ENCODE data around the gene POMT1. TPM values are rescaled to one million over a fixed set of nuclear protein-coding genes. Genes with fewer than 3 reads are reported as not detected.
"Not testable (repeated sequence)": the region's sequence is repeated elsewhere in the genome, so short reads cannot be mapped to it uniquely, and the experiment has no call there.

POMT1 gene
- total RNA-seq, 1 donor from 2014 or later, result 29.8 TPM

DNA sequence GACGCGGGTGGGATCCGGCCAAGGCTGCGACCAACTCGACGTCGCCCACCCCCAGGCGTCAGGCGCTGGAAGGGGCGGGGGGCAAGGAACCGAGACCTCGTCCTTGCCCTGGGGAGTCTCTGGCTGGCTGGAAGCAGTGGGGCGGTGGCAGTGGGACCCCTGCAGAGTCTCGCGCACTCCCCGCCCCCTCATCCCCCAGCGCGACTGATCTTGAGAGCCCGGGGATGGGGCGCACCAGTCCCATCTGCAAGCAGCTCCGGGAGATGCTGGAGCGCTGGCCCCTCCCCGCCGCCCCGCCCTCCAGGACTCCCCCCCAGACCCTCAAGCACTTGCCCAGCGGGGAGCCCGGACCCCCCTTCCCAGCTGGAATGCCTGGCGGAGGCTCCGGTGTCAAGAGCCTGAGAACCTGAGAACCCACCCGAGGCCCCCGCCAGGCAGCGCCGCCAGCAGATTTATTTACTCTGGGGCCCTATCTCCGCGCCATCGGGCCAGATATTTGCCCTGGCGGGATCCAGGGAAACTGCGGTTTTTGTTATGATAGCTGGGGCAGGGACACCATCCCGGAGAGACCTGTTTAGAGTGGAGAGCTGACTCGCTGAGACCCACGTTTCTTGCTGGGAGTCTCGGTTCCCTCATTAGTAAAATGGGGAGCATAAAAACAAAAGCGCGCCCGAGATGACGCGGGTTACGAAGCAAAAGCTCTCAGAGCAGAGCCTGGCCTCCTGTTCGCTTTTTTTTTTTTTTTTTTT, 43.8 kb downstream of the POMT1 start:
- TF ChIP-seq, protein P1, sequence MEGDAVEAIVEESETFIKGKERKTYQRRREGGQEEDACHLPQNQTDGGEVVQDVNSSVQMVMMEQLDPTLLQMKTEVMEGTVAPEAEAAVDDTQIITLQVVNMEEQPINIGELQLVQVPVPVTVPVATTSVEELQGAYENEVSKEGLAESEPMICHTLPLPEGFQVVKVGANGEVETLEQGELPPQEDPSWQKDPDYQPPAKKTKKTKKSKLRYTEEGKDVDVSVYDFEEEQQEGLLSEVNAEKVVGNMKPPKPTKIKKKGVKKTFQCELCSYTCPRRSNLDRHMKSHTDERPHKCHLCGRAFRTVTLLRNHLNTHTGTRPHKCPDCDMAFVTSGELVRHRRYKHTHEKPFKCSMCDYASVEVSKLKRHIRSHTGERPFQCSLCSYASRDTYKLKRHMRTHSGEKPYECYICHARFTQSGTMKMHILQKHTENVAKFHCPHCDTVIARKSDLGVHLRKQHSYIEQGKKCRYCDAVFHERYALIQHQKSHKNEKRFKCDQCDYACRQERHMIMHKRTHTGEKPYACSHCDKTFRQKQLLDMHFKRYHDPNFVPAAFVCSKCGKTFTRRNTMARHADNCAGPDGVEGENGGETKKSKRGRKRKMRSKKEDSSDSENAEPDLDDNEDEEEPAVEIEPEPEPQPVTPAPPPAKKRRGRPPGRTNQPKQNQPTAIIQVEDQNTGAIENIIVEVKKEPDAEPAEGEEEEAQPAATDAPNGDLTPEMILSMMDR (IDR thresholded peaks at IDR 0.05), result no peak
- peaks cover 5% of the 10 kb centered on the region for H3K36me3 Mint-ChIP-seq (ENCODE audit: low read depth)
- H3K9me3 Mint-ChIP-seq, result peaks cover 20% of the 10 kb centered on the region
- intact Hi-C loops (cut with micrococcal nuclease), result no loop called here
- ChIA-PET POLR2A (interaction anchor here (0.6 to 0.7 kb wide), 2 partner anchors 15 to 39 kb away, joined by 4 to 7 read pairs; no protein-coding TSS in a partner anchor), CTCF (no interaction called here)
- DNase-seq, result no peak
- ATAC-seq (ENCODE audit: low read depth), result peak; percentile 18
- H3K4me1 Mint-ChIP-seq, result peaks cover 10% of the 10 kb centered on the region
- peaks cover 46% of the 10 kb centered on the region for H3K27me3 Mint-ChIP-seq
- H3K4me3 Mint-ChIP-seq, result peak overlapping the region; percentile 55
- H3K27ac Mint-ChIP-seq, result no peak overlapping the region

DNA sequence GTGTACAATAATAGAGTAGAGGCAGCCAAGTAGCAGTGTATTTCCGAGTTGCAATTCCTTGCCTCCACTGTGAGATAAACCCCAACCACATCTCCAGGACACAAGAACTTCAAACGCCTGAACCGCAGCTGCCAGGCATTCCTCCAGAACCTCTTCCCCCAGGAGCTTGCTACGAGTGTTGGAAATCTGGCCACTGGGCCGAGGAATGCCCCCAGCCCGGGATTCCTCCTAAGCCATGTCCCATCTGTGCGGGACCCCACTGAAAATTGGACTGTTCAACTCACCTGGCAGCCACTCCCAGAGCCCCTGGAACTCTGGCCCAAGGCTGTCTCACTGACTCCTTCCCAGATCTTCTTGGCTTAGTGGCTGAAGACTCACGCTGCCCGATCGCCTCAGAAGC, 46.5 kb downstream of the POMT1 start:
- ATAC-seq (ENCODE audit: low read depth); H3K4me1 Mint-ChIP-seq; CTCF ChIA-PET; H3K4me3 Mint-ChIP-seq; H3K36me3 Mint-ChIP-seq (ENCODE audit: low read depth); intact Hi-C loops (cut with micrococcal nuclease); DNase-seq; POLR2A ChIA-PET; H3K27ac Mint-ChIP-seq: not testable (repeated sequence)
- peaks cover 13% of the 10 kb centered on the region for H3K9me3 Mint-ChIP-seq
- peaks cover 64% of the 10 kb centered on the region for H3K27me3 Mint-ChIP-seq

DNA sequence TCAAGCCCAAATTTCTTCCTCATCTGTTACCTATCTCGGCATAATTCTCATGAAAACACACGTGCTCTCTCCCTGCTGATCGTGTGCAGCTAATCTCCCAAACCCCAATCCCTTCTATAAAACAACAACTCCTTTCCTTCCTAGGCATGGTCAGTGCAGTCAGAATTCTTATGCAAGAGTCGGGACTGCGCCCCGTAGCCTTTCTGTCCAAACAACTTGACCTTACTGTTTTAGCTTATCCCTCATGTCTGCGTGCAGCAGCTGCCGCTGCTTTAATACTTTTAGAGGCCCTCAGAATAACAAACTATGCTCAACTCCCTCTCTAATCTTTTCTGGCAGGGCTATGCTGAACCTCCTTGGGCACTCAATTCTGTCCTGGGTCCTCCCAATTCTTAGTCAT, 47.7 kb downstream of the POMT1 start:
- intact Hi-C loops (cut with micrococcal nuclease); CTCF ChIA-PET; H3K4me1 Mint-ChIP-seq: not testable (repeated sequence)

DNA sequence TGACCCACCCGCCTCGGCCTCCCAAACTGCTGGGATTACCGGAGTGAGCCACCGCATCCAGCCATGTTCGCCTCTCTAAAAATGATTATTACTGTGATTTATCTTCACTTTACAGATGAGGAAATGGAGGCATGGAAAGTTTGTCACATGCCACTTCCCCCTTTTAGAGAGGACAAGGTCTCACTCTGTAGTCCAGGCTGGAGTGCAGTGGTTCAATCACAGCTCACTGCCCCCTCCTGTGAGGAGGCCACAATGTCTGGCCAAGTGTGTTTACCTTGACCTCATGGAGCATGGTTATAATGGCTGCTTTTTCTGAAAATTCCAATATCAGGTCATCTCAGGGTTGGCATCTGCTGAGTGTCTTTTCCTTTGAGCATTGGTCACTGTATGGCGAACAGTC, 49.3 kb downstream of the POMT1 start:
- H3K27me3 Mint-ChIP-seq, result peaks cover 68% of the 10 kb centered on the region
- ATAC-seq (ENCODE audit: low read depth) (no peak), DNase-seq (no peak)
- intact Hi-C loops (cut with micrococcal nuclease), result no loop called here
- ChIA-PET POLR2A (no interaction called here), CTCF (no interaction called here)
- no peaks in the 10 kb centered on the region for H3K36me3 Mint-ChIP-seq (ENCODE audit: low read depth)
- peaks cover 4% of the 10 kb centered on the region for H3K4me1 Mint-ChIP-seq
- TF ChIP-seq, protein P1 (IDR thresholded peaks at IDR 0.05), result no peak
- no peak overlapping the region for H3K27ac Mint-ChIP-seq
- peaks cover 10% of the 10 kb centered on the region for H3K9me3 Mint-ChIP-seq
- no peak overlapping the region for H3K4me3 Mint-ChIP-seq

More for the DNA sequence above, 47.7 kb downstream of the POMT1 start:
- POLR2A ChIA-PET; H3K27ac Mint-ChIP-seq; DNase-seq; H3K36me3 Mint-ChIP-seq (ENCODE audit: low read depth); ATAC-seq (ENCODE audit: low read depth); H3K4me3 Mint-ChIP-seq; H3K9me3 Mint-ChIP-seq: not testable (repeated sequence)
- peaks cover 65% of the 10 kb centered on the region for H3K27me3 Mint-ChIP-seq

DNA sequence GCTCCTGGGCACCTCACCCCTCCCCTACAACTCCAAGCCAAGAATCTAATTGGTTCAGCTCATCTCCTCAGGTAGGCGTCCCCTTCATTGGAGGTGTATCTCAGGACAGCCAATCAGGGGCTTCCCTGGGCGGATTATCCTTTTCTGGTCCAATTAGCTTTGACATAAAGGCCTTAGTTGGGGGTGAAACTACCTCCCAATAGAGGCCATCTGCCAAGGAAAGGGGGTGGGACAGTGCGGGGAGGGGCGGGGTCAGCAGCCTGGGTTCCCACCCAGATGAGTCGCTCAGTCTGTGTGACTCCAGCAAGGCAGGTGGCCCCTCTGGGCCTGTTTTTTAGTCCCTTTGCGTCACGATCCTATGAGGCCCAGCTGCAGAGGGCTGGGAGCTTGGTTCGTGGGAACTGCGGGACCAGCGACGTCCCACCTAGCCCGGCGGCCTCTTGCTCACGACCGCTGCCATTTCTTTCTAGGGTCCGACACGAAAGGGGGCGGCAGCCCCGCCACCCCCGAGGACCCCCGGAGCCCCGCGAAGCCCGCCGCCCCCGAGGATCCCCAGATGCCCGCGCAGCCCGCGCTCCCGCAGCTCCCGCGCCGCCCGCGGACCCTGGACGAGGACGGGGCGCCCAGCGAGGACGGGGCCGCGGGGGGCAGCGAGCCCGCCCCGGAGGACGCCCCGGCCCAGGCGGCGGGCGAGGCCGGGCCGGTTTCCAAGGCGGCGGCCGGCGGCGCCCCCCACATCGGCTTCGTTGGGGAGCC, 51.5 kb downstream of the POMT1 start:
- intact Hi-C loops (cut with micrococcal nuclease), result no loop called here
- DNase-seq, result no peak
- no peaks in the 10 kb centered on the region for H3K9me3 Mint-ChIP-seq
- peaks cover 46% of the 10 kb centered on the region for H3K27me3 Mint-ChIP-seq
- no peak overlapping the region for H3K27ac Mint-ChIP-seq
- H3K4me1 Mint-ChIP-seq, result no peaks in the 10 kb centered on the region
- CTCF ChIA-PET, result no interaction called here
- POLR2A ChIA-PET, result interaction anchor here (1.0 kb wide), 1 partner anchor 68 kb away, joined by 6 read pairs; no protein-coding TSS in a partner anchor
- TF ChIP-seq, protein P1 (IDR thresholded peaks at IDR 0.05), result no peak
- no peak overlapping the region for H3K4me3 Mint-ChIP-seq
- H3K36me3 Mint-ChIP-seq (ENCODE audit: low read depth), result no peaks in the 10 kb centered on the region
- no peak for ATAC-seq (ENCODE audit: low read depth)

DNA sequence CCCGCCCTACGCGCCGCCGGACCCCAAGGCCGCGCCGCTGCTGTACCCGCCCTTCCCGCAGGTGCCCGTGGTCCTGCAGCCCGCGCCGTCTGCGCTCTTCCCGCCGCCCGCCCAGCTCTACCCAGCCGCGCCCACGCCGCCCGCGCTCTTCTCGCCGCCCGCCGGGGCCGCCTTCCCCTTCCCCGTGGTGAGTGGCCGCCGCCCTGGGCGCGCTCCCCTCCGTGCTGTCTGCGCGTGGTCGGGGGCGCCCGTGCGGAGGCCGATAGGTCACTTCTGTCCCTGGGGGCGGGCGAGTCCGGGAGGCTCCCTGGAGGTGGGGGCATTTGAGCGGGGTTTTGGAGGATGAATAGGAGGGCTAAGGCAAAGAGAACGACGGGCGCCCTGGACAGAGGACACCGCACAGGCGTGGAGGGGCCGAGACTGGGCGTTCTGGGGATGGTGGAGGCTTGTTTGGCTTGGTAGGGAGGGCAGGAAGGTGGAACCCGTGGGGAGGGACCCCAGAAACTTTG, 52.2 kb downstream of the POMT1 start:
- ATAC-seq (ENCODE audit: low read depth), result no peak
- peaks cover 40% of the 10 kb centered on the region for H3K27me3 Mint-ChIP-seq
- DNase-seq, result no peak
- H3K36me3 Mint-ChIP-seq (ENCODE audit: low read depth), result no peaks in the 10 kb centered on the region
- intact Hi-C loops (cut with micrococcal nuclease), result no loop called here
- ChIA-PET POLR2A (no interaction called here), CTCF (no interaction called here)
- no peak overlapping the region for H3K27ac Mint-ChIP-seq
- H3K4me1 Mint-ChIP-seq, result no peaks in the 10 kb centered on the region
- no peaks in the 10 kb centered on the region for H3K9me3 Mint-ChIP-seq
- no peak overlapping the region for H3K4me3 Mint-ChIP-seq
- TF ChIP-seq, protein P1 (IDR thresholded peaks at IDR 0.05), result no peak

Data from activated B cell treated with CpG ODN at 0.5 μM for 24 hours (primary cell).